ENCODE measurements around the gene VSTM2B. TPM values are rescaled to one million over a fixed set of nuclear protein-coding genes. Genes with fewer than 3 reads are reported as not detected.
"Not testable (repeated sequence)": the region's sequence is repeated elsewhere in the genome, so short reads cannot be mapped to it uniquely, and the experiment has no call there.

The VSTM2B gene
- total RNA-seq, 1 donor from 2014 or later, result 0.21 TPM

DNA sequence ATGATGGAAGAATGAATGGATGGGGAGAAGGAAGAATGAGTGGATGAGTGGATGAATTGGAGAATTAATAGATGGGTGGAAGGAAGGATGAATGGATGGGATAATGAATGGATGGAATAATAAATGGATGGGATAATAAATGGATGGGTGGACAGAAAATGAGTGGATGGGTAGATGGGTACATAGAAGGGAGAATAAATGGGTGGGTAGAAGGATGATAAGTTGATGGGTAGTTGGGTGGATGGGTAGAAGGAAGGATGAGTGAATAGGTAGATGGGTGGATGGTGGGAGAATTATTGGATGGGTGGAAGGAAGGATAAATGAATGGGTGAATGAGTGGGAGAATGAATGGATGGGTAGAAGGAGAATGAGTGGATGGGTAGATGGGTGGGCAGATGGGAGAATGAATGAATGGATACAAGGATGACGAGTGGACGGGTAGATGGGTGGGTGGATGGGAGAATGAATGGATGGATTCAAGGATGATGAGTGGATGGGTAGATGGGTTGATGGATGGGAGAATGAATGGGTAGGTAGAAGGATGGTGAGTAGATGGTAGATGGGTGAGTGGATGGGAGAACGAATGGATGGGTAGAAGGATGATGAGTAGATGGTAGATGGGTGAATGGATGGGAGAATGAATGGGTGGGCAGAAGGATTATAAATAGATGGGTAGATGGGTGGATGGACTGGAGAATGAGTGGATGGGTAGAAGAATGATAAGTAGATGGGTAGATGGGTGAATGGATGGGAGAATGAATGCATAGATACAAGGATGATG is 15.9 kb downstream of the VSTM2B start:
- H3K27me3 Mint-ChIP-seq (ENCODE audit: low read depth), result peaks cover 32% of the 10 kb centered on the region
- no peaks in the 10 kb centered on the region for H3K36me3 Mint-ChIP-seq (ENCODE audit: low read depth)
- no peak overlapping the region for H3K4me3 Mint-ChIP-seq
- no peak for DNase-seq (ENCODE audit: low read depth, low spot score)
- H3K27ac Mint-ChIP-seq (ENCODE audit: unreplicated experiment), result no peak overlapping the region
- TF ChIP-seq, protein P1, sequence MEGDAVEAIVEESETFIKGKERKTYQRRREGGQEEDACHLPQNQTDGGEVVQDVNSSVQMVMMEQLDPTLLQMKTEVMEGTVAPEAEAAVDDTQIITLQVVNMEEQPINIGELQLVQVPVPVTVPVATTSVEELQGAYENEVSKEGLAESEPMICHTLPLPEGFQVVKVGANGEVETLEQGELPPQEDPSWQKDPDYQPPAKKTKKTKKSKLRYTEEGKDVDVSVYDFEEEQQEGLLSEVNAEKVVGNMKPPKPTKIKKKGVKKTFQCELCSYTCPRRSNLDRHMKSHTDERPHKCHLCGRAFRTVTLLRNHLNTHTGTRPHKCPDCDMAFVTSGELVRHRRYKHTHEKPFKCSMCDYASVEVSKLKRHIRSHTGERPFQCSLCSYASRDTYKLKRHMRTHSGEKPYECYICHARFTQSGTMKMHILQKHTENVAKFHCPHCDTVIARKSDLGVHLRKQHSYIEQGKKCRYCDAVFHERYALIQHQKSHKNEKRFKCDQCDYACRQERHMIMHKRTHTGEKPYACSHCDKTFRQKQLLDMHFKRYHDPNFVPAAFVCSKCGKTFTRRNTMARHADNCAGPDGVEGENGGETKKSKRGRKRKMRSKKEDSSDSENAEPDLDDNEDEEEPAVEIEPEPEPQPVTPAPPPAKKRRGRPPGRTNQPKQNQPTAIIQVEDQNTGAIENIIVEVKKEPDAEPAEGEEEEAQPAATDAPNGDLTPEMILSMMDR (conservative IDR thresholded peaks at IDR 0.05), result no peak
- H3K4me1 Mint-ChIP-seq, result no peaks in the 10 kb centered on the region
- no peaks in the 10 kb centered on the region for H3K9me3 Mint-ChIP-seq

- H3K4me1 Mint-ChIP-seq, result no peaks in the 10 kb centered on the region
- no peaks in the 10 kb centered on the region for H3K36me3 Mint-ChIP-seq (ENCODE audit: low read depth)
- H3K27ac Mint-ChIP-seq (ENCODE audit: unreplicated experiment), result no peak overlapping the region
- TF ChIP-seq, protein P1 (conservative IDR thresholded peaks at IDR 0.05), result no peak
- H3K27me3 Mint-ChIP-seq (ENCODE audit: low read depth), result peaks cover 27% of the 10 kb centered on the region
- no peaks in the 10 kb centered on the region for H3K9me3 Mint-ChIP-seq
- DNase-seq (ENCODE audit: low read depth, low spot score), result no peak
- no peak overlapping the region for H3K4me3 Mint-ChIP-seq
Measured at GRCh38 chr19:29542327-29542726, 16.5 kb downstream of the VSTM2B start.

DNA sequence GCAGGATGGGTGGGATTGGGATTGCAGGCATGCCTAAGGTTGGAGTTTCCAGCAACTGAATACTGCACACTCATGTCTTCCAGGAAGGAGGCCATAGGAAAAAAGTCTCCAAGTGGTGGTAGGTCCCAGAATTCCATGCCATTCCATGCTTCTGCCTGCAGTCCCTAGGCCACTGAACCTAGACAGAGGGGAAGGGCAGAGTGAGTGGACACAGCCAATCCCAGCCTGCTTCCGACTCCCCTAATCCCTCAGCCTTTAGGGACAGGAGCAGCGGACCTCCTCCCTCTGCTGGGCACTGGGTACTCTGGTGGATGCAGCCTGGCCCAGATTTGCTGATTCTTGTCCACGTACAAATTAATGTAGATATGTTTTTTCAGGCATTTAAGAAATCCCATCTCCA is 17.0 kb downstream of the VSTM2B start:
- TF ChIP-seq, protein P1 (conservative IDR thresholded peaks at IDR 0.05), result no peak
- Mint-ChIP-seq H3K36me3 (ENCODE audit: low read depth) (no peaks in the 10 kb centered on the region), H3K4me1 (no peaks in the 10 kb centered on the region), H3K9me3 (no peaks in the 10 kb centered on the region), H3K27ac (ENCODE audit: unreplicated experiment) (no peak overlapping the region), H3K27me3 (ENCODE audit: low read depth) (peaks cover 24% of the 10 kb centered on the region), H3K4me3 (no peak overlapping the region)
- DNase-seq (ENCODE audit: low read depth, low spot score), result no peak

DNA sequence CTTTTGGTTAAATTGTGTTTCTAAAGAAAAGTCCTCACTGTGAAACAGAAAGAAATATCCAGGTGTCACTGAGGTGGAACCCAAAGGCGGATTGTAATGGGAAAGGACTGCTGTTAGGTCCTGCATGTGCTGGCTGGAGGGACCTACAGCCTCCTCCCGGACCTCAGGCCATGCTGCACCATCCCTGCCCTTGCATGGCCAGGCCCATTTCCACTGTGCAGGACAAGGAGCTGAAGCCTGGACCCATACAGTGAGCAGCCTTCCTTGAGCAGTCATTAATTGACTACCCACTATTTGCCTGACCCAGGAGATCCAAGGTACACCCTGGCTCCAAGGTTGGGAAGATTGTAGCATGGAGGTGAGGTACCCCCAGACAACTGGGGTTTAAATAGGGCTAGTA is 17.6 kb downstream of the VSTM2B start:
- no peaks in the 10 kb centered on the region for H3K4me1 Mint-ChIP-seq
- H3K36me3 Mint-ChIP-seq (ENCODE audit: low read depth), result no peaks in the 10 kb centered on the region
- H3K4me3 Mint-ChIP-seq, result no peak overlapping the region
- H3K9me3 Mint-ChIP-seq, result no peaks in the 10 kb centered on the region
- peaks cover 18% of the 10 kb centered on the region for H3K27me3 Mint-ChIP-seq (ENCODE audit: low read depth)
- no peak overlapping the region for H3K27ac Mint-ChIP-seq (ENCODE audit: unreplicated experiment)
- TF ChIP-seq, protein P1 (conservative IDR thresholded peaks at IDR 0.05), result no peak
- DNase-seq (ENCODE audit: low read depth, low spot score), result no peak

DNA sequence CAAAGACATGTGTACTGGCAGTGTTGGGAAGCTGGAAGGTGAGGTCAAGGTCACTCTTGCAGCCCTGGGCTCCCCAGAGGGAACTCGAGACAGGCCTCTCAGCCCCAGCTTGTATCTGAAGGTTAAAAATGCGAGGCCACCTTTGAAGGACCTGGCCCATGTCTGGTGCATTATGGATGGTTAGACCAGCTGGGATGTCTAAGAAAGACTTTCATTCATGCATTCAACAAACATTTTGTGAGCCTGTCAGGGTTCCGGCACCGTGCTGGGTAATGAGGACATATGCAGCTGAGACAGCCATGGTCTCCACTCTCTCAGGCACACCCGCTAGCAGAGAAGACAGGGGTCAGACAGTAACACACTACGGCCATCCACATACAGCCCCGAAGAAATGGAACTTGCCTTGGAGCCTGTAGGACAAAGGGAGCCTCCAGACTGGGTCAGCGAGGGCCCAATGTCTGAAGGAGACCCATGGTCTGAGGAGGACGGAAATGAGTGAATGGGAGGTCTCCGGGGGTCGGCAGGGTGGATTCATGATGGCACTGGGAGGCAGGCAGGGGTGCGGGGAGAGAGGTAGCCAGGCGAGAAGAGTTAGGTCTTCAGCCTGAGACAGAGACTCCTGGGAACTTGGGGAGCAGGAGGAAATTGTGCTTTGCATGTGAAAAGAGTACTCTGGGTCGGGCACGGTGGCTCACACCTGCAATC is 19.0 kb downstream of the VSTM2B start:
- Mint-ChIP-seq H3K4me3 (no peak overlapping the region), H3K36me3 (ENCODE audit: low read depth) (no peaks in the 10 kb centered on the region), H3K27ac (ENCODE audit: unreplicated experiment) (no peak overlapping the region), H3K4me1 (no peaks in the 10 kb centered on the region), H3K27me3 (ENCODE audit: low read depth) (peaks cover 8% of the 10 kb centered on the region), H3K9me3 (no peaks in the 10 kb centered on the region)
- TF ChIP-seq, protein P1 (conservative IDR thresholded peaks at IDR 0.05), result no peak
- DNase-seq (ENCODE audit: low read depth, low spot score), result no peak

- not testable (repeated sequence) for H3K27me3 Mint-ChIP-seq (ENCODE audit: low read depth); H3K4me3 Mint-ChIP-seq; H3K36me3 Mint-ChIP-seq (ENCODE audit: low read depth); DNase-seq (ENCODE audit: low read depth, low spot score); H3K27ac Mint-ChIP-seq (ENCODE audit: unreplicated experiment); H3K9me3 Mint-ChIP-seq; H3K4me1 Mint-ChIP-seq
Measured at GRCh38 chr19:29545447-29545846, 19.7 kb downstream of the VSTM2B start.
